AG04450 (cell line): ENCODE measurements around the gene SLC25A38. TPM values are rescaled to one million over a fixed set of nuclear protein-coding genes. Genes with fewer than 3 reads are reported as not detected.

Experiments used
- CTCF ChIA-PET: fragments of 300-600, 350-600 bp; formaldehyde crosslinking; extraction: SDS; loops from one replicate; lab custom pipeline; 2022; ENCODE audit warnings: antibody characterized with exemption, inconsistent platforms; lab: Charles Lee
- POLR2A ChIA-PET: fragments of 350-600 bp; formaldehyde crosslinking; extraction: SDS; loops from one replicate; lab custom pipeline; 2021; ENCODE audit warnings: antibody characterized with exemption, inconsistent platforms; lab: Yijun Ruan, JAX
- DNase-seq: peaks from one replicate; pipeline ENCODE4 v3.0.0-alpha.2; 2011; ENCODE audit warnings: low read depth, low spot score
- H3K27ac ChIP-seq: one replicate; pipeline ENCODE4 v1.5.1; 2012; ENCODE audit warnings: low read depth, low read length, control low read depth
- H3K27me3 ChIP-seq: one replicate; pipeline ENCODE4 v1.6.0; 2012; ENCODE audit warnings: low read length; ENCODE audit not compliant: control insufficient read depth, insufficient read depth
- H3K4me3 ChIP-seq: 2 replicates; pipeline ENCODE4 v1.5.1; 2011; ENCODE audit warnings: mild to moderate bottlenecking, low read depth, low read length, control low read depth
- H3K9me3 ChIP-seq: 2 replicates; pipeline ENCODE4 v1.5.1; 2012; ENCODE audit warnings: low read length; ENCODE audit not compliant: control insufficient read depth, insufficient read depth
- CTCF ChIP-seq: IDR thresholded peaks from 2 replicates; pipeline ENCODE4 v1.5.1; 2011; ENCODE audit warnings: low read depth, low read length, control low read depth, inconsistent platforms
- polyA plus RNA-seq: library from polyadenylated mRNA; depleted of rRNA; stranded (reverse); fragments of >200 nt; gene quantifications from 2 replicates; pipeline ENCODE4 v1.2.3, GENCODE V29; 2011

Gene SLC25A38
- polyA plus RNA-seq, 1 experiment, result 33.1 TPM

GRCh38 chr3:39339086-39339485, 44.1 kb upstream of the SLC25A38 start:
- H3K9me3 ChIP-seq, result no peaks in the 10 kb centered on the region
- DNase-seq, result no peak
- no peak overlapping the region for H3K4me3 ChIP-seq
- POLR2A ChIA-PET, result no interaction called here
- no peaks in the 10 kb centered on the region for H3K27me3 ChIP-seq
- no peak for TF ChIP-seq CTCF
- CTCF ChIA-PET, result no interaction called here
- no peak overlapping the region for H3K27ac ChIP-seq

GRCh38 chr3:39343076-39343717, 40.0 kb upstream of the SLC25A38 start:
- POLR2A ChIA-PET, result no interaction called here
- no peak for DNase-seq

GRCh38 chr3:39343760-39344159, 39.4 kb upstream of the SLC25A38 start:
- ChIA-PET CTCF (no interaction called here), POLR2A (no interaction called here)
- no peak overlapping the region for H3K27ac ChIP-seq
- no peak for TF ChIP-seq CTCF
- H3K27me3 ChIP-seq, result no peaks in the 10 kb centered on the region
- no peak for DNase-seq
- H3K4me3 ChIP-seq, result no peak overlapping the region
- no peaks in the 10 kb centered on the region for H3K9me3 ChIP-seq

More at GRCh38 chr3:39343076-39343717, 40.0 kb upstream of the SLC25A38 start:
- TF ChIP-seq CTCF, result no peak
- Histone ChIP-seq H3K4me3 (no peak overlapping the region), H3K9me3 (no peaks in the 10 kb centered on the region), H3K27ac (no peak overlapping the region), H3K27me3 (no peaks in the 10 kb centered on the region)
- CTCF ChIA-PET, result interaction anchor here (0.7 kb wide), 1 partner anchor 243 kb away, joined by 7 read pairs; no protein-coding TSS in a partner anchor

- ChIA-PET CTCF (no interaction called here), POLR2A (no interaction called here)
- no peak for TF ChIP-seq CTCF
These were observed 38.3 kb upstream of the SLC25A38 start for GRCh38 chr3:39344746-39345344.

GRCh38 chr3:39346785-39347585, 36.2 kb upstream of the SLC25A38 start:
- Histone ChIP-seq H3K27ac (no peak overlapping the region), H3K4me3 (no peak overlapping the region), H3K9me3 (no peaks in the 10 kb centered on the region), H3K27me3 (no peaks in the 10 kb centered on the region)
- CTCF ChIA-PET, result no interaction called here
- POLR2A ChIA-PET, result no interaction called here
- no peak for TF ChIP-seq CTCF
- DNase-seq, result no peak

More at GRCh38 chr3:39344746-39345344, 38.3 kb upstream of the SLC25A38 start:
- DNase-seq, result no peak
- Histone ChIP-seq H3K9me3 (no peaks in the 10 kb centered on the region), H3K27me3 (no peaks in the 10 kb centered on the region), H3K4me3 (no peak overlapping the region), H3K27ac (no peak overlapping the region)
